GM19099 (cell line): ENCODE results near the gene CLK4.

Source experiments
- POLR2A ChIP-seq: IDR thresholded peaks from 3 replicates; pipeline ENCODE4 v1.6.1; 2011; ENCODE audit warnings: low read depth; ENCODE audit not compliant: insufficient read length; ENCODE audit errors: extremely low read depth

The CLK4 gene

DNA sequence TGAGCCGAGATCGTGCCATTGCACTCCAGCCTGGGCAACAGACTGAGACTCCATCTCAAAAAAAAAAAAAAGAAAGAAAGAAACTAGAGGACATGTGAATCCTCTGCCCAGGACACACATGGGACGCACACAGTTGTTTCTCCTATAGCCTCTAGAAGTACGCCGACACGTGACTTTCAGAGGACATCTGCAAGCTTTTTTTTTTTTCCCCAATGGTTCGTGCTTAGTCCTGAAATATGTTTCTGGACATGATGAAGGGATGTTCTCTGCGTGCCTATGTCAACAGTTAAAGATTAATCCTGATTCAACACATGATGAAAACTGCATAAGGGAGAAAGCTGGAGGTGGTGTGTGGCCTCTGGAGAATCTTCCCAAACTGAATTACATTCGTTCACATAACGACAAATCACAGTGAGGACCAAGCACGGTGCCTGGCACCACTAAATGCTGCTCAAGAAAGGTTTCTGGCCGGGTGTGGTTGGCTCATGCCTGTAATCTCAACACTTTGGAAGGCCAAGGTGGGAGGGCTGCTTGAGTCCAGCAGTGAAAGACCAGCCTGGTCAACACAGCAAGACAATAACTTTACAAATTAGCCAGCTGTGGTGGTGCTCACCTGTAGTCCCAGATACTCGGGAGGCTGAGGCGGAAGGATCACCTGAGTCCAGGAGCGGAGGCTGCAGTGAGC lies 46.4 kb downstream of the CLK4 start:
- TF ChIP-seq POLR2A: no peak

DNA sequence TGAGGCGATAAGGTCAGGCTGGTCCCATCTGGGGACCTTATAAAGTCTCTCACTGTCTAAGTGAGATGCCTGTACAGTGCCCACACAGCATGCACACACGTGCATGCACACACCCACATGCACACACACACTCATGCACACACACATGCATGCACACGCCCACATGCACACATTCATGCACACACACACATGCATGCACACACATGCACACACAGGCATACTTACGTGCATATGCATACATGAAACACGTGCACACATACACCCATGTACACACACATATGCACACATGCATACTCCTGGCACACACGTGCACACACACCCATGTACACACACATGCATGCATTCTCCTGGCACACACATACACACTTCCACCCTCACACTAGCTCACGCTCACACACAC lies 48.9 kb downstream of the CLK4 start:
- no peak for TF ChIP-seq POLR2A

DNA sequence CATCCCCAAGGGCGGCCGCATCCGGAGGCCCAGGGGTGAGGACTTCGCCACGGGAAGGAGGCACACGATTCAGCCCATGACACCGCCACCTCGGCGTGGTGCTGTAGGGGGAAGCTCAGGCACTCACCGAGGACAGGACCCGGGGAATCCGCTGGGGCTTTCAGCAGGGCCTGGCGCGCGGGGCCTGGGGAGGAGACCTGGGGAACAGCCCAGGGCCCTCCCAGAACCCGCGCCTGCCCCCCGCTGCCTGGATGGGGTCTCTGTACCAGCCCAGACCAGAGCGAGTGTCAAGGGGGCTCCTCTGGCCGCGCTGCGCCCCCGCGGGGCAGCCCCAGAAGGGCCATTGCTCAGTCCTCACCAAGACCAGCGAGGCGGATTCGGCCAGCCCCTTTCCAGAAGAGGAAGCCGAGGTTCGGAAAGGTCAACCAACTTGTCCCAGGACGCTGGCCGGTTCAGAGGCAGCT lies 49.4 kb downstream of the CLK4 start:
- TF ChIP-seq POLR2A: no peak

DNA sequence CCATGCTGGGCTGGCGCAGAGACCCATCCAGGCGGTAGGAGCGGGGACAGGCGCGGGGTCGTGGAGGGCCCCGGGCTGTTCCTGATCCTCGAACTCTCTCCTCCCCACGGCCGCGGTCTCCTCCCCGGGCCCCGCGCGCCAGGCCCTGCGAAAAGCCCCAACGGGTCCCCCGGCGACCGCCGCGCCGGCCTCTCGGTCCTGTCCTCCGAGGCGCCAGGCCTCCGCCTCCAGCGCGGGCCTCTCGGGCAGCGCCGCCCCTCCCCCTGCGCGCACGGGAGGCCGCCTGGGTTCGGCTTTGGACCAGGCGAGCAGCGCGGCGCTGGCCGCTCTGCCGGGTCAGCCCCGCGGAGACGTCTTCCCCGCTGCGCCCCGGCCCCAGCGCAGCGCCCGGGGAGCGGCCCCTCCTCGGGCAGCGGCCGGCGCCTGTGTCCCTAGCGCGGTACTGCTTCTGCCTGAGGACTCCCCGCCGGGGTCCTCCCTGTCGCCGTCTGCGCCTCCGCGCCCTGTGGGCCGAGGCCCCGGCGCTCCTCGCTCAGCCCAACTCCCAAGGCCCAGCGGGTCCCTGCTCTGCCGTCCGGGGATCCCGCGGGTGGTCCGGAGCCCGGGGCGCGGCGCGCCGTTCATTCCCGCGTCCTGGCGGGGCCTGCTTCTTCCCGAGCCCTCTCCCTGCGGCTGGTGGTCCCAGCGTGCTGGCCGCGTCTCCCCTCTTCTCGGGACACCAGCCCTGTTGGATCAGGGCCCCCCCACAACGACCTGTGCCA lies 50.1 kb downstream of the CLK4 start:
- no peak for TF ChIP-seq POLR2A

DNA sequence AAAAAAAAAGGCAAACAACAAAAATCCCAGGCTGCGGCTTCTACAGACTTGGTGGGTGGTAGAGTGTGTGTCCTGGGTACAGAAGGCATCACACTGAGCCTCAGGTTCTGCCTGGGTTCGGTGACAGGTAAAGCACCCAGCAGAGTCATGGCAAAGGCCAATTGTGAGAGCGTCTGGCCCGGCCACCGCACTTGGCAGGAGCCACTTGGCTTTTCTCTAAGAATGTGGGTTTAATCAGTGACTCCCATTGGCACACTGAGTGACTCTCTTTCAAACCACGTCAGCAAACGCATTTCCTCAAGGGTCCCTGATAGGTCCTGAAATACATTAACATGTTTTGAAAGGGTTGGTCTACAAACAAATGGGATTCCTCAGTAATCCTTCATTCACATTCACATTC lies 53.6 kb downstream of the CLK4 start:
- TF ChIP-seq POLR2A: no peak

DNA sequence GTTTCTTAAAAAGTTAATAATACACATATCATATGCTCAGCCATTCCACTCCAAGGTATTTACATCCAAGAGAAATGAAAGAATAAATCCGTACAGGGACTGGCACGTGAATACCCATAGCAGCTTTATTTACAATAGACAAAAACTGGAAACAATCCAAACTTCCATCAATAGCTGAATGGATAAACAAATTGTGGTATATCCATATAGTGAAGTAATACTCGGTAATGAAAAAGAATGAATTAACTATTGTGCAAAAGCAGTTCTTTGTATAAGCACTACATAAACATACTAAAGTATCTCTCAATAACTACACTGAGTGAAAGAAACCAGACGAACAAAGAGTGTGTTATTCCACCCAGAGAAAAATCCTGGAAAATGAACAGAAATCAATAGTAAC lies 54.2 kb downstream of the CLK4 start:
- TF ChIP-seq POLR2A: no peak

DNA sequence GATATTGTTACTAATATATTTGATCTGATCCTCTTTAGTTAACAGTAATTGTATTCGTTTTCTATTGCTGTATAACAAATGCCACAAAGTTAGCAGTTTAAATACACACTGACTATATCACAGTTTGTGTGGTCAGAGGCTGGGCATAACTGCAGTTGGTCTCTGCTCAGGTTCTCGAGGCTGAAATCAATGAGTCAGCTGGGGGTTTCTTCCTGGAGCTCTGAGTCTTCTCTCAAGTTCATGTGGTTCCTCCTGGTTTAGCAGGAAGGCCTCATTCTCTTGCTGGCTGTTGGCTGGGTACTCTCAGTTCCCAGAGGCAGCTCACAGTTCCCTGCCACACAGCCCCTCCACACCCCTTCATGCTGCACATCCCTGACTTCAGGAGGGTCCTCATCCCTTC lies 57.4 kb downstream of the CLK4 start:
- no peak for TF ChIP-seq POLR2A

DNA sequence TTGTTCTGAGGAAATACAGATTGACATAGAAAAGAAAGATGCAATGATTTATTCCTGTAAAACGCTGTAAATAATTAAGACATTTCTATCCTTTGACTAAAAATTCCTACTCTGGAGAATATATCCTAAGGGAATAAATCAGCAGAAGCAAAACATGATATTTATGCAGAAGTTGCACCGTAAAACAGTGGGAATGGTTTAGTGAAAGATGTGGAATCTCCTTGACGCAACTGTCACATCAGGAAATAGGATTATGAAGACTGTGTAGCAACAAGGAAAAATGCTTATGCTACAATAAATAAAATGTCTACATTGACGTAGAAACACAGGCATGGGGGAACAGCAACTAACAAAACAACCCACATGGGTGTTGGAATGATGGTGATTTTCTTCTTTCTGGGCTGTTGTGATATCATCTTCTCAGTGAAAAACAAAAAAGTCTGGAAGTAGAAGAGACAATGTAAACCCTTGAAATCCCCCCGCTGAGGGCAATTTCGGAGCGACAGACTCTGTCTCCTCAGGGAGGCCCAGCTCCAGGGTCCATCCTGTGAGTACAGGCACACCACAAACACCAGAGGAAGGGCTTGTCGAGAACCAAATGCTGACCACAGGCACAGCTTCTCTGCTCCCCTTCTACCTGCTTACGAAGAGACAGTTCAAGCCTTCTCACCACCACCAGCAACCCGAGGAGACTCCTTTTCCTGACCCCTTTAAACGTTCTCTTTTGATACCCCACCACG lies 61.9 kb downstream of the CLK4 start:
- no peak for TF ChIP-seq POLR2A

DNA sequence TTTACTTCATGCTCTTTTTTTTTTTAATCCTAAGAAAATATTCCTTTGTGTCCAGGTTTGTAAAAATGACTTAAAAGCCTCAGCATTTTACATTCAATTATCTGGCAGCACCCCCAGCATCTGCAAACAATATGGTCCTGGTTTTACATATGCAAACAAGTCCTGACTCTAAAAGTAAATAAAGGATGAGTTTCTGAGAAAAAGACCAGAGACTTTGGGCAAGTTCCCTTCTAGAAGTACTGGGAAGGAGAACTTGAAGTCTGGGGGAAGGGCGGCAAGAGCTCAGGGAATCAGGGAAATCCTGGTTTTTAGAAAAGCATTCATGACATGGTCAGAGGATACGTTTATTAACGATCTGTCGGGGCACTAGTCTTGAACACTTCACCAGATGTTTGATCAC lies 62.5 kb downstream of the CLK4 start:
- TF ChIP-seq POLR2A: no peak

DNA sequence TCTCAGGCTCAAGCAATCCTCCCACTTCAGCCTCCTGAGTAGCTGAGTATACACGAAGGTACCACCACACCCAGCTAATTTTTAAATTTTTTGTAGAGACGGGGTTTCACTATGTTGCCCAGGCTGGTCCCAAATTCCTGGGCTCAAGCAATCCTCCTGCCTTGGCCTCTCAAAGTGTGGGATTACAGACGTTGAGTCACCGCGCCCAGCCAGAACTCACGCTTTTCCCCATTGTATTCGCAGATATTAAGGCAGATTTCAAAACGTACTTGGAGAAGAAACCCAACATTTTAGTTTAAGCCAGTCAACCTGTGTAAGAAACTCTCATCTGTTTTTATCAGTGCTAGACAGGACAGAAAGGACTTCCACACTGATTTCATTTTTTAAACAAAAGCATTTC lies 63.2 kb downstream of the CLK4 start:
- TF ChIP-seq POLR2A: no peak

DNA sequence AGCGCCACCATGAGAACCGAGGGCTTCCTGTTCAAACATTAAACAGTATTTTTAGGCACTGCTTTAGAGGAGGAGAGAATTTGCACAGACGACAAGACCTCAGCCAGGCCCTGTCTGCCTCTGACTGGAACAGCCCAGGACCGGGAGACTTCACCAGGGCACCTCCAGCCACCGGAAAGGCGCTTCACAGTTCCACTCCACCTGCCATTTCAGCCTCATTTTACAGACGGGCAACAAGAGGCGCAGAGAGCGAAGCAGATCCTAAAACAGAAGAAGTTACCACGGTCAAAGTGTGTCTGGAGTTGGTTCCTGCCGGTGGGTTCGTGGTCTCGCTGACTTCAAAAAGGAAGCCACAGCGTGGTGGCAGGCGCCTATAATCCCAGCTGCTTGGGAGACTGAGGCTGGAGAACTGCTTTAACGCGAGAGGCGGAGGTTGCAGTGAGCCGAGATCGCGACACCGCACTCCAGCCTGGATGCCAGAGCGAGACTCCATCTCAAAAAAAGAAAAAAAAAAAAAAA lies 65.0 kb downstream of the CLK4 start:
- TF ChIP-seq POLR2A: no peak

DNA sequence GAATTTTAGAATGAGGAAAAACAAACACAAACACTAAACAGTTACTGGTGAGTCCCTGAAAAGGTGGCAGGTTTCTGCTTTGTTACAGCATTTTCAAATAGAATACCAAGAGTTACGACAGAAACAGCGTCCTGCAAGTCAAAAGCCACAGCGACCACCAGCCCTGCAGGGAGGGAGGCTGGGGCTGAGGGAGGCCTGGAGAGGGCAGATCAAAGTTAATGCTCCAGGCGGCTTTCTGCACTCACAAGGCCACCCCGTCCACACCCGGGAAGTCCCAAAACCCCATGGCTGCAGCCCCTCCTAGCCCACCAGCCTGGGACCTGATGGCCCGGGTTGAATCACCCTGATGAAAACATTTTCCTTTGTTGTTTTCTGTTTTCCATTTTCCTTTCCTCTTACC lies 65.9 kb downstream of the CLK4 start:
- no peak for TF ChIP-seq POLR2A

DNA sequence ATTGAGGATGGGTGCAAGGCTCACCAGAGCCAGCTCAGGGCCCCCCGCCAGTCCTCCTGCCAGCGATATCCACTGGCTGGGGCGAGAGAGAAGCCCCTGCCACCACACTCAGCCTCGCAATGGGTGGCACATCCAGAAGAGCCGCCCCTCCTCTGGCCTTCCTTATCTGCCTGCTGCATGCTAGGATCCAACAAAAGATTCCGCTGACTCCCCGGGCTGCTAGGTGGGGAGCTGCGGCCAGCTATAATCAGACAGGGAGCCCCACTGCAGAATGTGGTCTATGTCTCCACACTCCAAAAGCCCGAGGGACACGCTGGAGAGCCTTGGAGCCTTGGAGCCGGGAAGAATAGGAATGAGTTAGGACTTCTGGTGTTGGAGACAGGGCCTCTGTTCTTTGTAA lies 69.4 kb downstream of the CLK4 start:
- TF ChIP-seq POLR2A: no peak

DNA sequence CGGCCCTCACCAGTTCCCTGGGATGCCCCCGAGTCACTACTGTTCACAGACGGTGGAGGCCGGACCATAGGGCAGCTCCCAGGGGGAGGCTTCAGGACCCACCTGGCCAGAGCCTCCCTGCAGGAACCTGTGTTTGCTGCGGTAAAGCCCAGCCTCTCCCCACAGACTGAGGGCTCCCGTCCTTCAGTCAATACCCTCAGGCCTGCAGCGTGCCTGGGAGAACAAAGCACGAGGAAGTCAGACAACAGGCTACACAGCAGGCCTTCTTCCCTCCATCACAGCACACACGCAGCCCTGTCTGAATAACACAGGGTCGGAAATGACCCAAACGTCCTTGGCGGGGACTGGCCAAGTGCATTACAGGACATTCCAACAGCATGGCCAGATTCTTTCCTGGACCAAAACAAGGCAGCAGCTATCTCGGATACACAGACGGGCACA lies 71.1 kb downstream of the CLK4 start:
- TF ChIP-seq POLR2A: no peak

DNA sequence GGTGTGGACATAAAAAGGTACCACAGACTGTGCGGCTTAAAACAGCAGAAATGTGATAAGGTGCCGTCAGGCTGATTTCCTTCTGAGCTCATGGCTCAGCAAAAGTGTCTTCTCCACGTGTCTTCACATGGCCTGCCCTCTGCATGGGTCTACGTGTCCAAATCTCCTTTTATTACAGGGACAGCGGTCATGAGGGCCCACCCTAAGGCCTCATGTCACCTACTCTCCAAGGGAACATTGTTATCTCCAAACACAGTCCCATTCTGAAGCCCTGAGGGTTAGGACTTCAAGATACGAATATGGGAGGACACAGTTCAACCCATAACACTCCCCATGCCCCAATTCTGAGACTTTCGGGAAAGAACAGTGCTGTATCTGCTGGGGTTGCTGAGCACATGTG lies 71.8 kb downstream of the CLK4 start:
- TF ChIP-seq POLR2A: no peak
